MM.1S (cell line): ENCODE measurements around the gene GPX4.
"Not testable (repeated sequence)": the region's sequence is repeated elsewhere in the genome, so short reads cannot be mapped to it uniquely, and the experiment has no call there.

ENCODE experiments used
- DNase-seq: peaks from one replicate; pipeline ENCODE4 v3.0.0-alpha.2; 2015
- H2AFZ ChIP-seq: fragments of 300-600 bp; sonication (generic); 2 replicates; pipeline ENCODE4 v1.6.0; 2016; ENCODE audit warnings: antibody characterized with exemption, low read length
- H3F3A ChIP-seq: fragments of 300-600 bp; sonication (generic); 2 replicates; pipeline ENCODE4 v1.6.1; 2016; ENCODE audit warnings: mild to moderate bottlenecking, antibody characterized with exemption, low read length, moderate library complexity, mixed read lengths; ENCODE audit not compliant: insufficient read depth
- H3K27ac ChIP-seq: fragments of 300-600 bp; sonication (generic); 2 replicates; pipeline ENCODE4 v1.5.1; 2016; ENCODE audit warnings: mild to moderate bottlenecking, low read length
- H3K27me3 ChIP-seq: fragments of 300-600 bp; sonication (generic); replicated peaks from 2 replicates; pipeline ENCODE4 v1.6.0; 2016; ENCODE audit warnings: low read length; ENCODE audit not compliant: insufficient read depth
- H3K36me3 ChIP-seq: fragments of 300-600 bp; sonication (generic); replicated peaks from 2 replicates; pipeline ENCODE4 v1.6.1; 2016; ENCODE audit warnings: mild to moderate bottlenecking, low read length, mixed read lengths; ENCODE audit not compliant: insufficient read depth
- H3K4me1 ChIP-seq: fragments of 300-600 bp; sonication (generic); 2 replicates; pipeline ENCODE4 v1.6.1; 2016; ENCODE audit warnings: low read length, mixed read lengths
- H3K4me2 ChIP-seq: fragments of 300-600 bp; sonication (generic); 2 replicates; pipeline ENCODE4 v1.6.0; 2016; ENCODE audit warnings: low read depth, low read length
- H3K4me3 ChIP-seq: fragments of 300-600 bp; sonication (generic); 2 replicates; pipeline ENCODE4 v1.5.1; 2016; ENCODE audit warnings: low read length, mixed read lengths
- H3K79me2 ChIP-seq: fragments of 300-600 bp; sonication (generic); 2 replicates; pipeline ENCODE4 v1.6.1; 2016; ENCODE audit warnings: mixed run types, low read length, mixed read lengths
- H3K9ac ChIP-seq: fragments of 300-600 bp; sonication (generic); 2 replicates; pipeline ENCODE4 v1.6.1; 2016; ENCODE audit warnings: low read length, mixed read lengths
- H3K9me2 ChIP-seq: fragments of 300-600 bp; sonication (generic); replicated peaks from 2 replicates; pipeline ENCODE4 v1.6.1; 2016; ENCODE audit warnings: mild to moderate bottlenecking, low read length, mixed read lengths; ENCODE audit not compliant: insufficient read depth
- H3K9me3 ChIP-seq: fragments of 300-600 bp; sonication (generic); replicated peaks from 2 replicates; pipeline ENCODE4 v1.6.1; 2016; ENCODE audit warnings: mild to moderate bottlenecking, low read length, mixed read lengths; ENCODE audit not compliant: insufficient read depth
- H4K20me1 ChIP-seq: fragments of 300-600 bp; sonication (generic); 2 replicates; pipeline ENCODE4 v1.6.1; 2016; ENCODE audit warnings: mild to moderate bottlenecking, low read length, moderate library complexity, mixed read lengths; ENCODE audit not compliant: insufficient read depth
- EZH2 ChIP-seq: fragments of 300-600 bp; sonication (generic); optimal IDR thresholded peaks from 2 replicates; pipeline ENCODE3; 2017; ENCODE audit warnings: low read depth, mild to moderate bottlenecking, antibody characterized with exemption, low read length, mixed read lengths
- EZH2phosphoT487 ChIP-seq: fragments of 300-600 bp; sonication (generic); IDR thresholded peaks from 2 replicates; pipeline ENCODE4 v1.6.1; 2018; ENCODE audit warnings: antibody characterized with exemption, low read length
- TF ChIP-seq, protein P1 (sequence below): fragments of 300-600 bp; sonication (generic); IDR thresholded peaks from 2 replicates; pipeline ENCODE4 v1.5.1; 2016; ENCODE audit warnings: antibody characterized with exemption, low read length, mixed read lengths

GPX4 gene

DNA sequence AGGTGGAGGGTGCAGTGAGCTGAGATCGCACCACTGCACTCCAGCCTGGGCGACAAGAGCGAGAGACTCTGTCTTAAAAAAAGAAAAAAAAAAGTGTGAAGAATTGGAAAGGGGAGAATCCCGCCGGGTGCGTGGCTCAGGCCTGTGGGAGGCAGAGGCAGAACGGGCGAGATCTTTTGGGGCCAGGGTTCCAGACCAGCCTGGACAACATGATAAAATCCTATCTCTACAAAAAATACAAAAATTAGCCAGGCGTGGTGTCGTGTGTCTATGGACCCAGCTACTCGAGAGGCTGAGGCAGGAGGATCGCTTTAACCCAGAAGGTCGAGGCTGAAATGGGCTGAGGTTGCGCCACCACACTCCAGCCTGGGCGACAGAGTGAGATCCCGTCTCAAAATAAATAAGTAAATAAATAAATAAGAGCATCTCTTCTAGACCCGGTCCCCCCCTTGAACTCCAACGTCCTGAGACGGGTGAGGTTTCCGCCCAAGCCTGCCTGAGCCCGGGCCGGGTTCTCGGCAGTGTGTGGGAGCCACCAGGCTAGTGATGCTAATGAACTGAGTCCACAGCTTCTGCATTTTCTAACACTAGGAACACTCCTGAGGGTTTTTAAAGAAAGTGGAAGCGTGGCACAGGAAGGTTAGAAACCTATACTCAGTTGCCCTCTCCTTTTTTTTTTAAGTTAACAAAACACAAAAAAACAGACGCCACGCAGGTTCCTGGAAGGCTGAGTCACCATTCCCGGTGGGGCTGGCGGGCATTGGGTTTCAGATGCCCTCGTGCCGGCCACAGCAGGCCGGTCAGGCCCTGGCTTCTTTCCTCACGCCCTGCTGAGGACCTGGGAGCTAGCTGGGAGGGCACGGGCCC lies 22.0 kb downstream of the GPX4 start:
- H3K4me2 ChIP-seq, result no peak overlapping the region
- peaks cover 8% of the 10 kb centered on the region; the same call in 1 of the 2 replicates for H3K4me1 ChIP-seq
- H3K79me2 ChIP-seq, result peaks cover 46% of the 10 kb centered on the region
- no peaks in the 10 kb centered on the region for H3K9me2 ChIP-seq
- TF ChIP-seq EZH2phosphoT487 (no peak), EZH2 (no peak)
- TF ChIP-seq, protein P1, sequence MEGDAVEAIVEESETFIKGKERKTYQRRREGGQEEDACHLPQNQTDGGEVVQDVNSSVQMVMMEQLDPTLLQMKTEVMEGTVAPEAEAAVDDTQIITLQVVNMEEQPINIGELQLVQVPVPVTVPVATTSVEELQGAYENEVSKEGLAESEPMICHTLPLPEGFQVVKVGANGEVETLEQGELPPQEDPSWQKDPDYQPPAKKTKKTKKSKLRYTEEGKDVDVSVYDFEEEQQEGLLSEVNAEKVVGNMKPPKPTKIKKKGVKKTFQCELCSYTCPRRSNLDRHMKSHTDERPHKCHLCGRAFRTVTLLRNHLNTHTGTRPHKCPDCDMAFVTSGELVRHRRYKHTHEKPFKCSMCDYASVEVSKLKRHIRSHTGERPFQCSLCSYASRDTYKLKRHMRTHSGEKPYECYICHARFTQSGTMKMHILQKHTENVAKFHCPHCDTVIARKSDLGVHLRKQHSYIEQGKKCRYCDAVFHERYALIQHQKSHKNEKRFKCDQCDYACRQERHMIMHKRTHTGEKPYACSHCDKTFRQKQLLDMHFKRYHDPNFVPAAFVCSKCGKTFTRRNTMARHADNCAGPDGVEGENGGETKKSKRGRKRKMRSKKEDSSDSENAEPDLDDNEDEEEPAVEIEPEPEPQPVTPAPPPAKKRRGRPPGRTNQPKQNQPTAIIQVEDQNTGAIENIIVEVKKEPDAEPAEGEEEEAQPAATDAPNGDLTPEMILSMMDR, result no peak
- H3K36me3 ChIP-seq, result peaks cover 12% of the 10 kb centered on the region
- no peaks in the 10 kb centered on the region for H4K20me1 ChIP-seq
- H3K27ac ChIP-seq, result no peak overlapping the region
- no peak for DNase-seq
- no peak overlapping the region for H2AFZ ChIP-seq
- no peaks in the 10 kb centered on the region; the same call in 1 of the 2 replicates for H3F3A ChIP-seq
- H3K9me3 ChIP-seq, result no peaks in the 10 kb centered on the region
- H3K4me3 ChIP-seq, result no peak overlapping the region
- H3K27me3 ChIP-seq, result no peaks in the 10 kb centered on the region
- H3K9ac ChIP-seq, result no peak overlapping the region

DNA sequence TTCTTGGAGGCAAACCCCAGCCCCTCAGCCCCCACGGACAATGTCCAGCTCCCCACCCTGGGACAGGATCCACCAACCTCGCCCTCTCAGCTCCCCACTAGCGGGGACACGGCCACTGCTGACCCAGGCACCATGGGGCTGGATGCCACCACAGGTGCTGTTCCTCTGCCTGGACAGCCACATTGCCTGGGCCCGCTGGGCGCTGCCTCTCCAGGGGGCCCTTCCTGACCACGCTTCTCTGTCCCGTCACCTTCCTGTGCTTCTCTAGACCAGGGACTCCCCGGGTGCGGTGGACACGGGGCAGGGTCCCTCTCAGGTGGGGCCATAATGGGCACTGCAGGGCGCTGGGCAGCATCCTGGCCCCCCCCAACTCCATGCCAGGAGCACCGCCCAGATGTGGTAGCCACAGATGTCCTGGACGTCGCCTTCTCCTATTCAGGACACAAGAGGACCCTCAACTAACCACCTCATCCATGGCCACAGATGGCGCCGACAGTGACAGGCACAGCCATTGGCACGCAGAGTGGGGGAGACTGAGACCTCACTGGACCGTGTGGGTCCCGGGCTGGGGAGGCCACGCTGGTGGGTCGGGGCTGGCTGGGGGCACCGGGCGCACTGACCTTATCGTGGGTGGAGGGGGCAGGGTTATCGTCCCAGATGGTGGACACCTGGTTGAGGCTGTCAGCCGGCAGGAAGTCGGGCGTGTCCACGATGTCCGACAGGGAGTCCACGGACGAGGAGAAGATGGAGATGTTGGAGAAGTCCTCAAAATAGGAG lies 23.4 kb downstream of the GPX4 start:
- Histone ChIP-seq H3K27ac (no peak overlapping the region), H2AFZ (no peak overlapping the region), H3K27me3 (no peaks in the 10 kb centered on the region), H3K4me3 (no peak overlapping the region), H4K20me1 (no peaks in the 10 kb centered on the region), H3K9ac (no peak overlapping the region), H3F3A (peaks cover 12% of the 10 kb centered on the region), H3K9me3 (no peaks in the 10 kb centered on the region), H3K9me2 (no peaks in the 10 kb centered on the region), H3K4me2 (no peak overlapping the region), H3K36me3 (peaks cover 12% of the 10 kb centered on the region), H3K79me2 (peaks cover 59% of the 10 kb centered on the region), H3K4me1 (peaks cover 17% of the 10 kb centered on the region; the same call in 1 of the 2 replicates)
- TF ChIP-seq, protein P1, result no peak
- TF ChIP-seq EZH2phosphoT487 (no peak), EZH2 (no peak)
- no peak for DNase-seq

DNA sequence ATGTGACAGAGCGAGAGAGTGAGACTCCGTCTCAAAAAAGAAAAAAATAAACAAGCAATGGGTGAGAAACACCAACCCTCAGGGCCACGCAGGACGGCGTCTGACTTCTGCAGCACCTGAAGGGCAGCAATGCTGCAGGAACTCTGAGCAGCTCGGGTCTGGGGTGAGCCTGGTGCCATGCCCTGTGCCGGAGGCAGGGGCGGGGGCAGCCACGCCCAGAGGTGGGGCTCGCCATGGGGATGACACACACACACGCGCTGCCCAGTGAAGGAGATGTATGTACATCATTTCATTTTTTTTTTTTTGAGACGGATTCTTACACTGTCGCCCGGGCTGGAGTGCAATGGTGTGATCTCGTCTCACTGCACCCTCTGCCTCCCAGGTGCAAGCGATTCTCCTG lies 24.3 kb downstream of the GPX4 start:
- peaks cover 7% of the 10 kb centered on the region for H3K36me3 ChIP-seq

DNA sequence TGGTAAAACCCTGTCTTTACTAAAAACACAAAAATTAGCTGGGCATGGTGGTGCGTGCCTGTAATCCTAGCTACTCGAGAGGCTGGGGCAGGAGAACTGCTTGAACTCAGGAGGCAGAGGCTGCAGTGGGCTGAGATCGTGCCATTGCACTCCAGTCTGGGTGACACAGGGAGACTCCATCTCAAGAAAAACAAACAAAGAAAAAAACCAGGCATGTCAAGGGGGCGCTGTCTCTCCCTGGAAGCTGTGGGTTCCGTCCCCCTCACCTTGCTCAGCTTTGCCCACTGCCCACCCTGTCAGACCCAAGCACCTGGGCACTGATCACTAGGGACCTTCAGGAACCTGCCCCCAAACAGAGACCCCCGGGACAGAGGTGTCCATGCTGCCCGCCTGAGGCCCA lies 25.3 kb downstream of the GPX4 start:
- not testable (repeated sequence) for H3K27me3 ChIP-seq, H3K9ac ChIP-seq, DNase-seq, H3K4me3 ChIP-seq, H3K4me2 ChIP-seq, H2AFZ ChIP-seq, H3K9me2 ChIP-seq, H3K27ac ChIP-seq, H3K9me3 ChIP-seq, H3K36me3 ChIP-seq, H4K20me1 ChIP-seq
- peaks cover 73% of the 10 kb centered on the region for H3K79me2 ChIP-seq
- peaks cover 26% of the 10 kb centered on the region; the same call in 1 of the 2 replicates for H3K4me1 ChIP-seq
- peaks cover 25% of the 10 kb centered on the region for H3F3A ChIP-seq

More for the DNA sequence above, 24.3 kb downstream of the GPX4 start:
- Histone ChIP-seq H3K79me2 (peaks cover 68% of the 10 kb centered on the region), H3K9me2 (no peaks in the 10 kb centered on the region), H3K27ac (no peak overlapping the region), H3K9me3 (no peaks in the 10 kb centered on the region), H3K4me2 (no peak overlapping the region), H3K4me3 (no peak overlapping the region), H3K27me3 (no peaks in the 10 kb centered on the region), H3K9ac (no peak overlapping the region), H3F3A (peaks cover 22% of the 10 kb centered on the region), H2AFZ (no peak overlapping the region), H3K4me1 (peaks cover 22% of the 10 kb centered on the region; the same call in 1 of the 2 replicates), H4K20me1 (no peaks in the 10 kb centered on the region)
- TF ChIP-seq EZH2 (no peak), EZH2phosphoT487 (no peak)
- no peak for DNase-seq
